Activated CD4-positive, alpha-beta T cell treated with anti-CD3 and anti-CD28 coated beads, Interleukin-2, amount 10 ng/mL, durations not matched to agents 24 days and 14 days (primary cell): ENCODE data around the gene PEX14. TPM values are rescaled to one million over a fixed set of nuclear protein-coding genes. Genes with fewer than 3 reads are reported as not detected.

Source experiments
- DNase-seq: peaks from one replicate; pipeline ENCODE4 v3.0.0; 2022
- H3K27ac Mint-ChIP-seq: one replicate; pipeline ENCODE4 v1.8.0; 2022; ENCODE audit warnings: mild to moderate bottlenecking, mixed read lengths
- H3K27me3 Mint-ChIP-seq: one replicate; pipeline ENCODE4 v1.8.0; 2022; ENCODE audit warnings: mixed read lengths
- H3K36me3 Mint-ChIP-seq: one replicate; pipeline ENCODE4 v1.8.0; 2022; ENCODE audit warnings: low read depth, mild to moderate bottlenecking, mixed read lengths
- H3K4me1 Mint-ChIP-seq: one replicate; pipeline ENCODE4 v1.8.0; 2021; ENCODE audit warnings: mixed read lengths
- H3K4me3 Mint-ChIP-seq: one replicate; pipeline ENCODE4 v1.8.0; 2022; ENCODE audit warnings: mild to moderate bottlenecking, moderate library complexity, mixed read lengths
- H3K9me3 Mint-ChIP-seq: one replicate; pipeline ENCODE4 v1.8.0; 2021; ENCODE audit warnings: mixed read lengths
- intact Hi-C: fragments of 100-400 bp; cut with micrococcal nuclease; formaldehyde crosslinking; loops from one replicate; pipeline ENCODE4 v1.15.1; 2023
- total RNA-seq: library from RNA; stranded (reverse); gene quantifications from 2 replicates; pipeline ENCODE4 v1.2.3, GENCODE V29; 2022

PEX14 gene
- total RNA-seq, 1 donor from 2014 or later: 21.6 TPM

- no peak overlapping the region for H3K27ac Mint-ChIP-seq
- intact Hi-C loops: no loop called here
- H3K36me3 Mint-ChIP-seq: peaks cover 3% of the 10 kb centered on the region
- DNase-seq: no peak
- H3K4me3 Mint-ChIP-seq: no peak overlapping the region
- no peaks in the 10 kb centered on the region for H3K4me1 Mint-ChIP-seq
- H3K9me3 Mint-ChIP-seq: no peaks in the 10 kb centered on the region
- no peaks in the 10 kb centered on the region for H3K27me3 Mint-ChIP-seq
These were observed 123.0 kb downstream of the PEX14 start for GRCh38 chr1:10597492-10598388.

GRCh38 chr1:10598389-10598702, 123.6 kb downstream of the PEX14 start:
- DNase-seq: no peak
- no peaks in the 10 kb centered on the region for H3K27me3 Mint-ChIP-seq
- H3K36me3 Mint-ChIP-seq: peaks cover 3% of the 10 kb centered on the region
- no peaks in the 10 kb centered on the region for H3K4me1 Mint-ChIP-seq
- no peaks in the 10 kb centered on the region for H3K9me3 Mint-ChIP-seq
- intact Hi-C loops: no loop called here
- no peak overlapping the region for H3K27ac Mint-ChIP-seq
- H3K4me3 Mint-ChIP-seq: no peak overlapping the region

- intact Hi-C loops: no loop called here
- H3K4me1 Mint-ChIP-seq: no peaks in the 10 kb centered on the region
- H3K27me3 Mint-ChIP-seq: no peaks in the 10 kb centered on the region
- DNase-seq: no peak
- no peak overlapping the region for H3K4me3 Mint-ChIP-seq
- peaks cover 3% of the 10 kb centered on the region for H3K36me3 Mint-ChIP-seq
- H3K9me3 Mint-ChIP-seq: no peaks in the 10 kb centered on the region
- no peak overlapping the region for H3K27ac Mint-ChIP-seq
These were observed 124.6 kb downstream of the PEX14 start for GRCh38 chr1:10599194-10599861.

- Mint-ChIP-seq H3K27me3 (no peaks in the 10 kb centered on the region), H3K4me3 (no peak overlapping the region), H3K27ac (no peak overlapping the region), H3K9me3 (no peaks in the 10 kb centered on the region), H3K36me3 (peaks cover 3% of the 10 kb centered on the region), H3K4me1 (no peaks in the 10 kb centered on the region)
- no peak for DNase-seq
- intact Hi-C loops: no loop called here
These were observed 126.8 kb downstream of the PEX14 start for GRCh38 chr1:10601342-10602070.

- no peaks in the 10 kb centered on the region for H3K9me3 Mint-ChIP-seq
- no peak overlapping the region for H3K4me3 Mint-ChIP-seq
- H3K27me3 Mint-ChIP-seq: no peaks in the 10 kb centered on the region
These were observed 128.2 kb downstream of the PEX14 start for GRCh38 chr1:10602936-10603335.

GRCh38 chr1:10604966-10605365, 130.2 kb downstream of the PEX14 start:
- H3K4me1 Mint-ChIP-seq: no peaks in the 10 kb centered on the region
- H3K27me3 Mint-ChIP-seq: no peaks in the 10 kb centered on the region
- intact Hi-C loops: no loop called here

More at GRCh38 chr1:10602936-10603335, 128.2 kb downstream of the PEX14 start:
- Mint-ChIP-seq H3K36me3 (peaks cover 3% of the 10 kb centered on the region), H3K27ac (no peak overlapping the region), H3K4me1 (no peaks in the 10 kb centered on the region)
- no peak for DNase-seq
- intact Hi-C loops: no loop called here

GRCh38 chr1:10606064-10606463, 131.3 kb downstream of the PEX14 start:
- no peak overlapping the region for H3K4me3 Mint-ChIP-seq
- H3K27ac Mint-ChIP-seq: no peak overlapping the region
- no peaks in the 10 kb centered on the region for H3K27me3 Mint-ChIP-seq
- DNase-seq: no peak
- peaks cover 3% of the 10 kb centered on the region for H3K36me3 Mint-ChIP-seq
- no peaks in the 10 kb centered on the region for H3K4me1 Mint-ChIP-seq
- intact Hi-C loops: no loop called here
- H3K9me3 Mint-ChIP-seq: no peaks in the 10 kb centered on the region

More at GRCh38 chr1:10604966-10605365, 130.2 kb downstream of the PEX14 start:
- Mint-ChIP-seq H3K27ac (no peak overlapping the region), H3K4me3 (no peak overlapping the region), H3K36me3 (peaks cover 3% of the 10 kb centered on the region), H3K9me3 (no peaks in the 10 kb centered on the region)
- DNase-seq: no peak

- no peak overlapping the region for H3K4me3 Mint-ChIP-seq
- no peaks in the 10 kb centered on the region for H3K27me3 Mint-ChIP-seq
- intact Hi-C loops: no loop called here
- no peaks in the 10 kb centered on the region for H3K9me3 Mint-ChIP-seq
- peaks cover 3% of the 10 kb centered on the region for H3K36me3 Mint-ChIP-seq
- H3K4me1 Mint-ChIP-seq: no peaks in the 10 kb centered on the region
- no peak for DNase-seq
- H3K27ac Mint-ChIP-seq: no peak overlapping the region
These were observed 132.5 kb downstream of the PEX14 start for GRCh38 chr1:10607228-10607627.

- H3K4me1 Mint-ChIP-seq: no peaks in the 10 kb centered on the region
- no peak overlapping the region for H3K4me3 Mint-ChIP-seq
- no peak for DNase-seq
- intact Hi-C loops: no loop called here
- no peaks in the 10 kb centered on the region for H3K27me3 Mint-ChIP-seq
- no peaks in the 10 kb centered on the region for H3K9me3 Mint-ChIP-seq
- peaks cover 3% of the 10 kb centered on the region for H3K36me3 Mint-ChIP-seq
- H3K27ac Mint-ChIP-seq: no peak overlapping the region
These were observed 133.9 kb downstream of the PEX14 start for GRCh38 chr1:10608690-10609089.

- H3K27me3 Mint-ChIP-seq: no peaks in the 10 kb centered on the region
- H3K27ac Mint-ChIP-seq: no peak overlapping the region
- H3K9me3 Mint-ChIP-seq: no peaks in the 10 kb centered on the region
- no peaks in the 10 kb centered on the region for H3K4me1 Mint-ChIP-seq
- intact Hi-C loops: no loop called here
- DNase-seq: no peak
- peaks cover 3% of the 10 kb centered on the region for H3K36me3 Mint-ChIP-seq
- H3K4me3 Mint-ChIP-seq: no peak overlapping the region
These were observed 136.3 kb downstream of the PEX14 start for GRCh38 chr1:10610901-10611600.

GRCh38 chr1:10612436-10613160, 137.8 kb downstream of the PEX14 start:
- Mint-ChIP-seq H3K9me3 (no peaks in the 10 kb centered on the region), H3K27me3 (no peaks in the 10 kb centered on the region), H3K4me1 (no peaks in the 10 kb centered on the region), H3K4me3 (no peak overlapping the region), H3K27ac (no peak overlapping the region), H3K36me3 (peaks cover 3% of the 10 kb centered on the region)
- intact Hi-C loops: no loop called here
- DNase-seq: no peak

- Mint-ChIP-seq H3K27ac (no peak overlapping the region), H3K36me3 (peaks cover 3% of the 10 kb centered on the region), H3K4me1 (no peaks in the 10 kb centered on the region), H3K9me3 (no peaks in the 10 kb centered on the region), H3K27me3 (no peaks in the 10 kb centered on the region), H3K4me3 (no peak overlapping the region)
- intact Hi-C loops: no loop called here
- DNase-seq: no peak
These were observed 138.6 kb downstream of the PEX14 start for GRCh38 chr1:10613340-10613739.

GRCh38 chr1:10613861-10614260, 139.1 kb downstream of the PEX14 start:
- intact Hi-C loops: no loop called here
- H3K9me3 Mint-ChIP-seq: no peaks in the 10 kb centered on the region

More at GRCh38 chr1:10613861-10614260, 139.1 kb downstream of the PEX14 start:
- Mint-ChIP-seq H3K4me3 (no peak overlapping the region), H3K4me1 (no peaks in the 10 kb centered on the region), H3K27ac (no peak overlapping the region), H3K27me3 (no peaks in the 10 kb centered on the region), H3K36me3 (peaks cover under 1% of the 10 kb centered on the region)
- DNase-seq: no peak
